VCaP (cell line): ENCODE data around the gene COX6B2.

Source experiments
- H3K27ac ChIP-seq: fragments of 450-650 bp; 2 replicates; pipeline ENCODE4 v1.5.1; 2017
- CTCF ChIP-seq: fragments of 450-650 bp; conservative IDR thresholded peaks from 2 replicates; pipeline ENCODE4 v1.5.1; 2017; ENCODE audit warnings: mild to moderate bottlenecking, moderate library complexity

COX6B2 gene

GRCh38 chr19:55306712-55307111 lies 47.8 kb downstream of the COX6B2 start:
- H3K27ac ChIP-seq: no peak overlapping the region

GRCh38 chr19:55305983-55306562 lies 48.4 kb downstream of the COX6B2 start:
- TF ChIP-seq CTCF: no peak
- H3K27ac ChIP-seq: no peak overlapping the region

More at GRCh38 chr19:55306712-55307111, 47.8 kb downstream of the COX6B2 start:
- TF ChIP-seq CTCF: no peak

- TF ChIP-seq CTCF: no peak
Observed at GRCh38 chr19:55305491-55305890, 49.0 kb downstream of the COX6B2 start.

GRCh38 chr19:55304980-55305379 lies 49.5 kb downstream of the COX6B2 start:
- H3K27ac ChIP-seq: no peak overlapping the region

More at GRCh38 chr19:55305491-55305890, 49.0 kb downstream of the COX6B2 start:
- no peak overlapping the region for H3K27ac ChIP-seq

GRCh38 chr19:55304279-55304978 lies 50.1 kb downstream of the COX6B2 start:
- TF ChIP-seq CTCF: no peak
- H3K27ac ChIP-seq: no peak overlapping the region

More at GRCh38 chr19:55304980-55305379, 49.5 kb downstream of the COX6B2 start:
- no peak for TF ChIP-seq CTCF

- no peak for TF ChIP-seq CTCF
- H3K27ac ChIP-seq: no peak overlapping the region
Observed at GRCh38 chr19:55303477-55303876, 51.0 kb downstream of the COX6B2 start.

GRCh38 chr19:55302318-55302703 lies 52.2 kb downstream of the COX6B2 start:
- TF ChIP-seq CTCF: no peak
- H3K27ac ChIP-seq: peak overlapping the region; percentile 70; the same call in 1 of the 2 replicates
